ENCODE measurements around the gene LIN54. TPM values are rescaled to one million over a fixed set of nuclear protein-coding genes. Genes with fewer than 3 reads are reported as not detected.

Gene LIN54
- polyA plus RNA-seq, 1 of the 3 experiments (the other 2 are of a cell fraction), result 6.4 TPM

GRCh38 chr4:82903737-82904136 is 106.9 kb downstream of the LIN54 start:
- Histone ChIP-seq H3K9me3 (no peaks in the 10 kb centered on the region), H3K27me3 (ENCODE audit: insufficient read depth) (no peaks in the 10 kb centered on the region), H3K9ac (no peak overlapping the region), H3K79me2 (ENCODE audit: insufficient read depth) (peaks cover 43% of the 10 kb centered on the region), H3F3A (replicated peaks; ENCODE audit: insufficient read depth) (peaks cover 38% of the 10 kb centered on the region), H3K36me3 (replicated peaks in 1 of 2; ENCODE audit: control insufficient read depth in 1 of 2, insufficient read depth in 2 of 2, low read length in 1 of 2) (peaks cover 14 to 18% of the 10 kb centered on the region in 2 experiments), H3K9me2 (no peaks in the 10 kb centered on the region), H2AFZ (ENCODE audit: low read depth) (no peak overlapping the region), H3K4me1 (ENCODE audit: control insufficient read depth in 1 of 2, insufficient read depth in 2 of 2, low read depth in 1 of 2, low read length in 1 of 2) (peaks cover 0 to 2% of the 10 kb centered on the region in 2 experiments; a peak in 2 of 4 replicates), H4K20me1 (ENCODE audit: insufficient read depth) (no peaks in the 10 kb centered on the region; the same call in 1 of the 2 replicates), H3K27ac (ENCODE audit: low read depth in 2 of 2, low read length in 1 of 2) (no peak overlapping the region), H3K4me2 (no peak overlapping the region), H3K4me3 (ENCODE audit: low read depth in 2 of 2, low read length in 1 of 2) (no peak overlapping the region)
- CTCF ChIA-PET, result no interaction called here
- TF ChIP-seq TAF1 (IDR thresholded peaks at IDR 0.05; ENCODE audit: borderline replicate concordance, low read depth, low read length), result no peak
- POLR2A ChIA-PET, result no interaction called here
- 93% methylated on average over 5 of the region's 5 CpGs for WGBS (ENCODE audit: low lambda C conversion rate)
- no peak for DNase-seq

DNA sequence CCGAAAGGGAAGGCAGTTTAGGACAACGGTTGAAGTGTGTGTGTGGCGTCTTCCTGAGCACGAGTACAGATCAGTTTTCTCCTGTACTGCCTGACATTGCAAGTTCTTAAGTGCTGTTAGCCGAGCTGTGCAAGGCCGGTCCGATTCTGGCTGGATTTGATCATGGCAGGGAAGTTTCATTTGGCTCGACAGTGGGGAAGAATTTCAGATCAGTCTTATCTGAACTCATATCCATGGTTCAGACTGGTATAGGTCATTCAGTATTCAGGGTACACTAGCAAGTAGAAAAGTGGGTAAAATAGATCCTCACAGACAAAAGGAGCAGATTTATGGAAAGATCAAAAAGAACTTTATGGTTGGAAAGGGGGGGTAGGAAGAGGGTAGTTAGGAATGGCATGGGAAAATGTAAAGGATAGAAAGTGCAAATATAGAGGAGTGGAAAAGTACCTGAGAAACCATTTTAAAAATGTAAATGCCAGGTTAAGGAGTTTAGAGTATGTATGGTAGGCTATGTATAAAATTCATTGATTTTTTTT is 109.4 kb downstream of the LIN54 start:
- peaks cover 54% of the 10 kb centered on the region for H3F3A ChIP-seq (replicated peaks; ENCODE audit: insufficient read depth)
- H3K4me2 ChIP-seq, result peak overlapping the region; percentile 74
- TF ChIP-seq YY1 (IDR thresholded peaks at IDR 0.05; ENCODE audit: low read depth) (0 out of 2 replicates have a peak, but pooled peaks have one; percentile 9), TAF1 (IDR thresholded peaks at IDR 0.05; ENCODE audit: borderline replicate concordance, low read depth, low read length) (0 out of 2 replicates have a peak, but pooled peaks have one; percentile 9), REST (IDR thresholded peaks at IDR 0.05; ENCODE audit: low read depth, low read length) (0 out of 2 replicates have a peak, but pooled peaks have one; percentile 5), RXRA (IDR thresholded peaks at IDR 0.05; ENCODE audit: borderline replicate concordance, low read depth) (no peak)
- TF ChIP-seq, protein P1, sequence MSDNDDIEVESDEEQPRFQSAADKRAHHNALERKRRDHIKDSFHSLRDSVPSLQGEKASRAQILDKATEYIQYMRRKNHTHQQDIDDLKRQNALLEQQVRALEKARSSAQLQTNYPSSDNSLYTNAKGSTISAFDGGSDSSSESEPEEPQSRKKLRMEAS (IDR thresholded peaks at IDR 0.05; ENCODE audit: low read depth), result 0 out of 2 replicates have a peak, but pooled peaks have one; percentile 20
- TF ChIP-seq, protein P2, sequence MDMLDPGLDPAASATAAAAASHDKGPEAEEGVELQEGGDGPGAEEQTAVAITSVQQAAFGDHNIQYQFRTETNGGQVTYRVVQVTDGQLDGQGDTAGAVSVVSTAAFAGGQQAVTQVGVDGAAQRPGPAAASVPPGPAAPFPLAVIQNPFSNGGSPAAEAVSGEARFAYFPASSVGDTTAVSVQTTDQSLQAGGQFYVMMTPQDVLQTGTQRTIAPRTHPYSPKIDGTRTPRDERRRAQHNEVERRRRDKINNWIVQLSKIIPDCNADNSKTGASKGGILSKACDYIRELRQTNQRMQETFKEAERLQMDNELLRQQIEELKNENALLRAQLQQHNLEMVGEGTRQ (IDR thresholded peaks at IDR 0.05; ENCODE audit: borderline replicate concordance, low read depth, low read length), result no peak
- H3K9ac ChIP-seq, result peak overlapping the region; percentile 87
- peak overlapping the region; percentile 96 to 98 for H3K27ac ChIP-seq (ENCODE audit: low read depth in 2 of 2, low read length in 1 of 2)
- peak overlapping the region; percentile 81 to 97 for H3K4me3 ChIP-seq (ENCODE audit: low read depth in 2 of 2, low read length in 1 of 2)
- CTCF ChIA-PET, result interaction anchor here (0.6 to 1.7 kb wide), 3 partner anchors 68 to 112 kb away, joined by 3 to 4 read pairs (median 4); partner anchors contain the start of gene LIN54
- H3K4me1 ChIP-seq (ENCODE audit: control insufficient read depth in 1 of 2, insufficient read depth in 2 of 2, low read depth in 1 of 2, low read length in 1 of 2), result peaks cover 5 to 8% of the 10 kb centered on the region in 2 experiments; a peak in 3 of 4 replicates
- no peaks in the 10 kb centered on the region for H3K9me3 ChIP-seq
- DNase-seq, result no peak
- 3% methylated on average over 8 of the region's 8 CpGs for WGBS (ENCODE audit: low lambda C conversion rate)
- peaks cover 68% of the 10 kb centered on the region for H3K79me2 ChIP-seq (ENCODE audit: insufficient read depth)
- POLR2A ChIA-PET, result interaction anchor here (0.6 to 1.9 kb wide), 5 partner anchors 13 to 472 kb away, joined by 3 to 11 read pairs (median 4); partner anchors contain the start of genes COPS4 and HNRNPDL
- H3K9me2 ChIP-seq, result no peaks in the 10 kb centered on the region
- H3K27me3 ChIP-seq (ENCODE audit: insufficient read depth), result no peaks in the 10 kb centered on the region
- H4K20me1 ChIP-seq (ENCODE audit: insufficient read depth), result peaks cover 11% of the 10 kb centered on the region; the same call in 1 of the 2 replicates
- peak overlapping the region; percentile 12 for H2AFZ ChIP-seq (ENCODE audit: low read depth)
- H3K36me3 ChIP-seq (replicated peaks in 1 of 2; ENCODE audit: control insufficient read depth in 1 of 2, insufficient read depth in 2 of 2, low read length in 1 of 2), result peaks cover 15 to 20% of the 10 kb centered on the region in 2 experiments
